H1 (cell line): ENCODE measurements around the gene GRAMD1B. TPM values are rescaled to one million over a fixed set of nuclear protein-coding genes. Genes with fewer than 3 reads are reported as not detected.

Source experiments
- CTCF ChIA-PET: fragments of 300-600 bp; sonication (Branson Sonifier 250); formaldehyde crosslinking; loops from one replicate; lab custom pipeline; 2021; ENCODE audit not compliant: partially characterized antibody; lab: Charles Lee
- POLR2A ChIA-PET: fragments of 300-600 bp; sonication (Branson Sonifier 250); formaldehyde crosslinking; loops from one replicate; lab custom pipeline; 2021; ENCODE audit warnings: inconsistent platforms; ENCODE audit not compliant: partially characterized antibody; lab: Charles Lee
- DNase-seq, 2 experiments: peaks; one replicate each; pipeline versions ENCODE4 v3.0.0 to v3.0.0-alpha.2; 2010 to 2022; ENCODE audit warnings: low spot score in 2 of 2, low read depth in 1 of 2, mixed read lengths in 1 of 2
- FAIRE-seq: peaks from 2 replicates; lab custom pipeline; 2011; peaks lifted over from hg19 to GRCh38; lab: Jason Lieb, UNC
- H2AFZ ChIP-seq: 2 replicates; pipeline ENCODE4 v1.8.1; 2012; ENCODE audit warnings: low read length, inconsistent platforms
- H2AK5ac ChIP-seq: 2 replicates; pipeline ENCODE4 v1.6.1; 2013; ENCODE audit warnings: low read depth, low read length
- H2BK120ac ChIP-seq: replicated peaks from 2 replicates; pipeline ENCODE3; 2013; ENCODE audit warnings: low read depth, low read length, inconsistent platforms
- H2BK12ac ChIP-seq: 2 replicates; pipeline ENCODE4 v1.6.1; 2013; ENCODE audit warnings: low read depth, low read length
- H2BK15ac ChIP-seq: 2 replicates; pipeline ENCODE4 v1.6.1; 2013; ENCODE audit warnings: low read length
- H2BK20ac ChIP-seq: 2 replicates; pipeline ENCODE4 v1.6.1; 2013; ENCODE audit warnings: low read length
- H2BK5ac ChIP-seq: 2 replicates; pipeline ENCODE4 v1.6.1; 2013; ENCODE audit warnings: low read depth, low read length
- H3K14ac ChIP-seq: 2 replicates; pipeline ENCODE4 v1.6.1; 2013; ENCODE audit warnings: inconsistent platforms; ENCODE audit not compliant: insufficient read length
- H3K18ac ChIP-seq: 2 replicates; pipeline ENCODE4 v1.6.1; 2013; ENCODE audit warnings: low read length; ENCODE audit errors: extremely low read depth
- H3K23ac ChIP-seq: 2 replicates; pipeline ENCODE4 v1.6.1; 2013; ENCODE audit warnings: inconsistent platforms; ENCODE audit not compliant: insufficient read length
- H3K23me2 ChIP-seq: 2 replicates; pipeline ENCODE4 v1.6.1; 2013; ENCODE audit warnings: low read depth, low read length
- H3K27ac ChIP-seq: 2 replicates; pipeline ENCODE4 v1.6.1; 2011; ENCODE audit warnings: low read depth, low read length, inconsistent platforms
- H3K27me3 ChIP-seq, 4 experiments: replicated peaks in 1 of 4; 1 replicate in 1 of 4; 2 replicates in 3 of 4; pipeline versions ENCODE4 v1.6.1 to v1.8.1; 2011 to 2013; ENCODE audit warnings: low read length in 3 of 4, mild to moderate bottlenecking in 3 of 4, inconsistent platforms in 2 of 4, mixed read lengths in 2 of 4, moderate library complexity in 1 of 4; ENCODE audit not compliant: control insufficient read depth in 3 of 4, insufficient read depth in 3 of 4; ENCODE audit errors: extremely low read depth in 1 of 4
- H3K36me3 ChIP-seq, 4 experiments: 2 replicates each; pipeline versions ENCODE4 v1.6.1 to v1.8.1; 2011 to 2013; ENCODE audit warnings: mild to moderate bottlenecking in 4 of 4, low read length in 3 of 4, moderate library complexity in 2 of 4, control low read depth in 1 of 4, inconsistent platforms in 1 of 4; ENCODE audit not compliant: insufficient read depth in 4 of 4, control insufficient read depth in 2 of 4
- H3K4ac ChIP-seq: replicated peaks from 2 replicates; pipeline ENCODE3; 2013; ENCODE audit warnings: low read length, low read depth, mixed read lengths, inconsistent platforms; ENCODE audit not compliant: insufficient read length
- H3K4me1 ChIP-seq, 4 experiments: replicated peaks in 1 of 4; 1 replicate in 1 of 4; 2 replicates in 3 of 4; pipeline versions ENCODE4 v1.6.1 to v1.8.1; 2011 to 2013; ENCODE audit warnings: low read length in 3 of 4, inconsistent platforms in 2 of 4, mixed read lengths in 1 of 4; ENCODE audit not compliant: insufficient read depth in 4 of 4, control insufficient read depth in 3 of 4
- H3K4me2 ChIP-seq, 2 experiments: 2 replicates each; pipeline versions ENCODE4 v1.6.1 to v1.8.1; 2011 to 2013; ENCODE audit warnings: low read depth in 2 of 2, low read length in 2 of 2, control low read depth in 1 of 2, inconsistent platforms in 1 of 2, mild to moderate bottlenecking in 1 of 2; ENCODE audit not compliant: insufficient read depth in 1 of 2
- H3K4me3 ChIP-seq, 4 experiments: fragments of 200-600, 300-600 bp in 1 of 4; sonication (generic), shearing (Covaris generic), sonication (Bioruptor Twin) in 1 of 4; 2 replicates each; pipeline versions ENCODE4 v1.5.1 to v1.8.1; 2011 to 2016; ENCODE audit warnings: low read length in 4 of 4, low read depth in 3 of 4, control low read depth in 2 of 4, inconsistent platforms in 2 of 4, mild to moderate bottlenecking in 2 of 4, mixed read lengths in 1 of 4, moderate library complexity in 1 of 4; ENCODE audit not compliant: insufficient read depth in 2 of 4; ENCODE audit errors: extremely low read depth in 1 of 4
- H3K56ac ChIP-seq: replicated peaks from 2 replicates; pipeline ENCODE3; 2013; ENCODE audit warnings: low read depth, mild to moderate bottlenecking, mixed read lengths, low read length, inconsistent platforms; ENCODE audit not compliant: insufficient read length
- H3K79me1 ChIP-seq: 2 replicates; pipeline ENCODE4 v1.6.1; 2013; ENCODE audit warnings: low read depth, low read length, control low read depth
- H3K79me2 ChIP-seq, 2 experiments: 2 replicates each; pipeline versions ENCODE4 v1.6.1 to v1.8.1; 2012 to 2013; ENCODE audit warnings: low read length in 2 of 2, mild to moderate bottlenecking in 2 of 2, inconsistent platforms in 1 of 2; ENCODE audit not compliant: insufficient read depth in 2 of 2, control insufficient read depth in 1 of 2
- H3K9ac ChIP-seq, 4 experiments: replicated peaks in 1 of 4; 1 replicate in 1 of 4; 2 replicates in 3 of 4; pipeline versions ENCODE4 v1.6.1 to v1.8.1; 2011 to 2013; ENCODE audit warnings: low read depth in 3 of 4, low read length in 3 of 4, control low read depth in 2 of 4, mild to moderate bottlenecking in 2 of 4, moderate library complexity in 2 of 4, inconsistent platforms in 1 of 4; ENCODE audit errors: extremely low read depth in 1 of 4
- H3K9me3 ChIP-seq, 2 experiments: 2 replicates each; pipeline versions ENCODE4 v1.6.1 to v1.8.1; 2012 to 2013; ENCODE audit warnings: mild to moderate bottlenecking in 2 of 2, moderate library complexity in 2 of 2, control low read depth in 1 of 2, inconsistent platforms in 1 of 2, low read depth in 1 of 2, low read length in 1 of 2, mixed read lengths in 1 of 2; ENCODE audit not compliant: insufficient read depth in 2 of 2
- H4K20me1 ChIP-seq, 2 experiments: replicated peaks in 1 of 2; 2 replicates each; pipeline versions ENCODE3 to v1.8.1; 2011 to 2013; ENCODE audit warnings: inconsistent platforms in 2 of 2, low read length in 2 of 2, mild to moderate bottlenecking in 1 of 2; ENCODE audit not compliant: insufficient read depth in 2 of 2, control insufficient read depth in 1 of 2
- H4K5ac ChIP-seq: 2 replicates; pipeline ENCODE4 v1.6.1; 2013; ENCODE audit warnings: low read length, low read depth, mixed read lengths, inconsistent platforms; ENCODE audit not compliant: insufficient read length
- H4K8ac ChIP-seq: 2 replicates; pipeline ENCODE4 v1.8.0; 2013; ENCODE audit warnings: mild to moderate bottlenecking, moderate library complexity, low read length, inconsistent platforms; ENCODE audit not compliant: insufficient read depth; ENCODE audit errors: extremely low read depth
- H4K91ac ChIP-seq: replicated peaks from 2 replicates; pipeline ENCODE3; 2013; ENCODE audit warnings: low read length, mixed read lengths, inconsistent platforms; ENCODE audit not compliant: insufficient read length
- BCL11A ChIP-seq, 2 experiments: IDR thresholded peaks; one replicate each; pipeline ENCODE4 v1.6.1; 2011; ENCODE audit warnings: low read depth in 2 of 2, low read length in 2 of 2, mild to moderate bottlenecking in 2 of 2
- BRCA1 ChIP-seq: IDR thresholded peaks from 2 replicates; pipeline ENCODE4 v1.6.1; 2012; ENCODE audit warnings: low read depth, low read length, improper control_type of control experiment
- CBX8 ChIP-seq: fragments of 300-800, 300-1000 bp; sonication (generic); IDR thresholded peaks from 2 replicates; pipeline ENCODE4 v1.7.1; 2016; ENCODE audit warnings: low read depth, low read length, borderline replicate concordance
- CTBP2 ChIP-seq: IDR thresholded peaks from 2 replicates; pipeline ENCODE4 v1.7.0; 2011; ENCODE audit warnings: borderline replicate concordance, mild to moderate bottlenecking, moderate library complexity, mixed read lengths, low read length; ENCODE audit not compliant: insufficient read depth, insufficient read length
- CTCF ChIP-seq, 3 experiments: IDR thresholded peaks; 1 replicate in 2 of 3; 2 replicates in 1 of 3; pipeline versions ENCODE4 v1.5.1 to v1.6.1; 2011; ENCODE audit warnings: low read length in 3 of 3, mild to moderate bottlenecking in 3 of 3, inconsistent platforms in 2 of 3, low read depth in 1 of 3, moderate library complexity in 1 of 3; ENCODE audit not compliant: insufficient read depth in 1 of 3; ENCODE audit errors: control extremely low read depth in 1 of 3
- GTF2F1 ChIP-seq: IDR thresholded peaks from 2 replicates; pipeline ENCODE4 v1.6.1; 2012; ENCODE audit warnings: low read depth, low read length, improper control_type of control experiment, borderline replicate concordance
- KDM5A ChIP-seq: fragments of 200-600 bp; IDR thresholded peaks from 2 replicates; pipeline ENCODE4 v1.7.1; 2012; ENCODE audit warnings: mild to moderate bottlenecking, low read length, inconsistent platforms, mixed read lengths
- POLR2AphosphoS5 ChIP-seq: IDR thresholded peaks from 2 replicates; pipeline ENCODE4 v1.6.1; 2011; ENCODE audit warnings: low read depth, low read length
- POU5F1 ChIP-seq: IDR thresholded peaks from 2 replicates; pipeline ENCODE4 v1.6.1; 2011; ENCODE audit warnings: low read depth, mild to moderate bottlenecking, low read length, moderate library complexity
- SIRT6 ChIP-seq: IDR thresholded peaks from one replicate; pipeline ENCODE4 v1.7.1; 2012; ENCODE audit warnings: low read length, inconsistent platforms
- SP4 ChIP-seq: IDR thresholded peaks from 2 replicates; pipeline ENCODE4 v1.6.1; 2012; ENCODE audit warnings: low read length, inconsistent platforms
- WGBS, 2 experiments: shearing (Covaris generic) in 1 of 2; methylation state at CpG; one replicate each; pipeline versions ENCODE4 v1.1.6 to v1.1.7; 2013 to 2015; ENCODE audit warnings: low lambda C conversion rate in 2 of 2, mixed read lengths in 2 of 2, inconsistent platforms in 1 of 2, low coverage in 1 of 2, missing lambda C conversion rate in 1 of 2; ENCODE audit not compliant: insufficient replicate concordance in 2 of 2, insufficient coverage in 1 of 2, insufficient read length in 1 of 2; ENCODE audit errors: extremely low coverage in 1 of 2, missing lambda C conversion rate in 1 of 2; 5-methylcytosine and 5-hydroxymethylcytosine counted together
- polyA plus RNA-seq, 7 experiments: library from polyadenylated mRNA; depleted of rRNA in 3 of 7; stranded (reverse) in 5 of 7; unstranded in 2 of 7; fragments of >200 nt in 5 of 7; fragments of 200-250 nt in 2 of 7; gene quantifications; 1 replicate in 5 of 7; 2 replicates in 1 of 7; 4 replicates in 1 of 7; pipeline versions ENCODE4 v1.2.1 to v1.2.3, GENCODE V29; 2011 to 2013; ENCODE audit warnings: missing spikeins in 2 of 7, mixed read lengths in 2 of 7
- total RNA-seq: library from RNA; stranded (reverse); fragmentation: NEBNext Ultra II Directional; extraction: Animal tissue kit (Norgen Biotek cat#: 25700); gene quantifications from 2 replicates; pipeline ENCODE4 v1.2.1, GENCODE V29; 2021

GRAMD1B gene
- total and polyA plus RNA-seq, 2 of the 8 experiments (the other 6 are each of a cell fraction or from before 2014, with no cell fraction given): 10.1 to 21.2 TPM

- Histone ChIP-seq H4K91ac (peak overlapping the region; percentile 92), H3K4me3 (peak overlapping the region in 2 of 4 experiments; percentile 9 to 34; a peak in 2 of 8 replicates), H3K4me2 (peak overlapping the region; percentile 14 to 61), H2BK12ac (peak overlapping the region; percentile 63), H3K56ac (no peak overlapping the region), H3K79me1 (peaks cover 3% of the 10 kb centered on the region; the same call in 1 of the 2 replicates), H3K23me2 (no peaks in the 10 kb centered on the region; the same call in 1 of the 2 replicates), H4K20me1 (no peaks in the 10 kb centered on the region), H2AK5ac (no peak overlapping the region), H3K23ac (no peak overlapping the region), H2BK20ac (0 out of 2 replicates have a peak overlapping the region, but pooled peaks have one; percentile 23), H3K79me2 (peaks cover 3 to 4% of the 10 kb centered on the region in 2 experiments; a peak in 2 of 4 replicates), H3K4me1 (peaks cover 8 to 22% (median 16%) of the 10 kb centered on the region in 4 experiments), H2BK120ac (peak overlapping the region; percentile 38), H3K36me3 (no peaks in the 10 kb centered on the region), H2AFZ (0 out of 2 replicates have a peak overlapping the region, but pooled peaks have one; percentile 24), H4K5ac (peak overlapping the region; percentile 34), H3K9ac (peak overlapping the region in 1 of 4 experiments; percentile 14; a peak in 1 of 7 replicates), H3K14ac (no peak overlapping the region), H3K27me3 (no peaks in the 10 kb centered on the region), H3K18ac (peak overlapping the region; percentile 49), H2BK5ac (peak overlapping the region; percentile 57), H2BK15ac (peak overlapping the region; percentile 18; the same call in 1 of the 2 replicates), H3K4ac (peak overlapping the region; percentile 96), H3K27ac (no peak overlapping the region), H3K9me3 (no peaks in the 10 kb centered on the region), H4K8ac (peak overlapping the region; percentile 64)
- no peak for FAIRE-seq
- ChIA-PET POLR2A (interaction anchor here (1.1 to 1.9 kb wide), 2 partner anchors 9 to 11 kb away, joined by 3 to 6 read pairs; no protein-coding TSS in a partner anchor), CTCF (interaction anchor here (0.6 to 10.1 kb wide), 22 partner anchors 12 to 261 kb away, joined by 3 to 115 read pairs (median 6); no protein-coding TSS in a partner anchor)
- WGBS, 2 experiments: 61% methylated on average over 23 of the region's 23 CpGs; no CpG with 5 or more reads in 1 of the 2 experiments
- DNase-seq: no peak
- no peak for TF ChIP-seq GTF2F1
- no peak for TF ChIP-seq SIRT6
- TF ChIP-seq CTCF (IDR thresholded peaks at IDR 0.05; ENCODE audit: control extremely low read depth in 1 of 3, insufficient read depth in 1 of 3, low read depth in 1 of 3, low read length in 3 of 3): no peak
- TF ChIP-seq SP4: no peak
- no peak for TF ChIP-seq CTBP2
- TF ChIP-seq BRCA1: no peak
- no peak for TF ChIP-seq POLR2AphosphoS5
- no peak for TF ChIP-seq CBX8
- TF ChIP-seq KDM5A: no peak
- no peak for TF ChIP-seq POU5F1
- TF ChIP-seq BCL11A (IDR thresholded peaks at IDR 0.05; ENCODE audit: low read depth in 2 of 2, low read length in 2 of 2): no peak
Measured at GRCh38 chr11:123560006-123560405, 129.9 kb downstream of the GRAMD1B start.
